GM19397 (cell line): ENCODE data around the gene TANC1.
"Not testable (repeated sequence)": the region's sequence is repeated elsewhere in the genome, so short reads cannot be mapped to it uniquely, and the experiment has no call there.

Experiments
- ATAC-seq: cut with Tn5 transposase; IDR thresholded peaks from one replicate; pipeline ENCODE4 v1.9.1; 2021; ENCODE audit warnings: mild to moderate bottlenecking, moderate library complexity; ENCODE audit not compliant: unreplicated experiment

The TANC1 gene

DNA sequence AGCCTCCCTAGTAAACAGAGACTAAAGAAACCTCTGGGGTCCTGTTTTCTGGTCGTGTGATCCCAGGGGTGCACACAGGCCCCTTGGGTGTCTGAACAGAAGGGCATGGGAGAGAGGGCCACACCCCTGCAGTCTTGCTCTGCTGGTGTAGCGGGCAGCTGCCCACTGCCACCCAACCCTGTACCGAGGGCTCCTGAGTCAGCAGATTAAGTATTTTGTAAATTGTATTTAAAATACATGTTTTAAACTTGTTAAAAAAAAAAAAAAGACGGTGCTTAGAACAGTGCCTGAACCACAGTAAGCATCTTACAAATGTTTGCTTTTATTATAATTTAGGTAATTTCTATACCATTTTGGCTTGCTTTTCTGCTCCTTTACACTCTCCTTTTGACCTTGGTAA, 113.7 kb downstream of the TANC1 start:
- no peak for ATAC-seq

DNA sequence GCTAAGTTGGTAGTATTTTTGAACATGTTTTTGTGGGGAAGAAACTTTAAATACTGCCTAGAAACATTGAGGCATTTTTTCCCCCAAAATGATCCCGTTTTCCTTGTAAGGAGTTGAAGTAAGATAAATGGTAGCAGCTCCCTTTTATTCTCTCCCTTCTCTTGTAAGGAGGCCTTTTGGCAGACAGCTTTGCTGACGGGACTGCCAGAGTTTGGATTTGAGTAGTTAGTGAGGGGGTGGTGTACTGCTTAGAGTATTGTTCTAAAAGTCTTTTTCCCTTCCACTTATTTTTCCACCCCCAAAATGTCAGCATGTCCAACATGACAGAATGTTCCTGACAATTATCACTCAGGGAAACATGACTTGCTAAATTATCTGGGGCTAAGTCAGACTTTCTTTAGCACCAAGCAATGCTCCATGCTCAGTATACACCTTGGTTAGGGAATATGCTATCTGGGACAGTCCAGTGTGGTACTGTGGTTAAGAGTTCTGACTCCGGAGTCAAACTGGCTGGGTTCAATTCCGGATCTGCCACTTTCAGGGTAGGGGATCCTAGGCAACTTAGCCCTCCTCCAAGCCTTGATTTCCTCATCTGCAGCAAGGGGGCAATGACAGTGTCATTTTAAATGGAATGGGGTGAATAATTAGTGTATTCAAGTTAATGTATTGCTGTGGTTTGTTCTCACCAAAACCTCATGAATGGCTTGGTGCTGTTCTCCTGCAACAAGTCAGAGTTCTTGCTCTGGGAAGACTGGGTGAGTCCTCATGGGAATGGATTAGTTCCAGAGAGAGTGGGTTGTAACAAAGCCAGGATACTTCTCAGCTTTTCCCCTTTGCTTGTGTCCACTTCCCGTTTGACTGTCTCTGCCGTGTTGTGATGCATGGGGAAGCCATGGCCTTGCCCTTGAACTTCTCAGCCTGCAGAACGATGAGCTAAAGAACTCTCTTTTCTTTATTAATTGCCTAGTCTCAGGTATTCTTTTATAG, 116.2 kb downstream of the TANC1 start:
- no peak for ATAC-seq

- ATAC-seq: no peak
Measured at GRCh38 chr2:159086342-159086741, 117.9 kb downstream of the TANC1 start.

DNA sequence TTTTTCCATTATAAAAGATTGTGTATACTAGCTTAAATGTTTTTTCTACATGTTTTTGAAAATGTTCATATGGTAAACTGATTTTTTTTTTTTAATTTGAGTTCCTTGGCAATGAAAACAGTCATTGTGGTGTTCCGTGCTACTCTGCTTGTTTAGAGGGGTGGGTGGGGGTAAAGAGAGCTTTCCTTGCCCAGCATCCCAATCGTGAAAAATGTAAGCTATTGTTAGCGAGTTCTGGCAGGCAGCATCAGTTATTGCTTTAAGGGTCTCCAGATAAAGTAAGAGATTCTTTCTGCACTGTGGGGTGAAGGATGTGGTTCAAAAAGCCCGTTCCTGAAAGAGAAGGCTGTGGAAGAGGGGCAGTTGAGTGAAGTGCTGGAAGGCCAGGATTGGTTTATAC, 118.4 kb downstream of the TANC1 start:
- ATAC-seq: no peak

- ATAC-seq: no peak
Measured at GRCh38 chr2:159088906-159089305, 120.5 kb downstream of the TANC1 start.

GRCh38 chr2:159089543-159089942, 121.1 kb downstream of the TANC1 start:
- ATAC-seq: no peak

DNA sequence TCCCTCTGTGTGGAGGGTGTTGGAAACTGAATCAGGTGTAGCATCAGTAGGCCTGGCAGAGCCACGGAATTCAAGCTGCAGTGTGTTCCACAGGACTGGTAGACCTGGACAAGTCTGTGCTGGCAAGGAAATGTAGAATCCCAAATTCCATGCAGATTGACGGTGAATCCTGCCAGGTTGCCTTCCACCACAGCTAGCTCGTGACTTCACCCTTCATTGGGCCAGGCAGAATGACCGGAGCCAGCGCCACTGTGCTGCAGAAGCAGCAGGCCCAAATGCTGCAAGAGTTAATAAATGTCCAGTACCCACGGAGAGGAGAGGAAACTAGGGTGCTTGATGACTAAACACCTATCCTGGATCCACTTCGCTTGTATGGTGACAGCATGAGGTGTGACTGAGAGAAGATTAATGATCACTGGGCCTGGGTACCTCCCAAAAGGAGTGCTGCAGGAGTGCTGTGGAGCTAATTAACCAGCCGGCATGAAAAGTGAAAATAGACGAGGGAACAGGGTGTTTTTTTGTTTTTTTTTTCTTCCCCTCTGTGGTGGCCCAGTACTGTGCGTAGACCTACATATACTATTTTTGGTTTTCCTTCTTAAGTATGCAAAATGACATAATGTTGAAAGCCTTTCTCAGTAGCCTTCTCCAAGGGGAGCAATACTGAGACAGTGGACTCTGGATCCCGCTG, 122.2 kb downstream of the TANC1 start:
- ATAC-seq: peak; percentile 54

GRCh38 chr2:159091381-159091780, 122.9 kb downstream of the TANC1 start:
- no peak for ATAC-seq

DNA sequence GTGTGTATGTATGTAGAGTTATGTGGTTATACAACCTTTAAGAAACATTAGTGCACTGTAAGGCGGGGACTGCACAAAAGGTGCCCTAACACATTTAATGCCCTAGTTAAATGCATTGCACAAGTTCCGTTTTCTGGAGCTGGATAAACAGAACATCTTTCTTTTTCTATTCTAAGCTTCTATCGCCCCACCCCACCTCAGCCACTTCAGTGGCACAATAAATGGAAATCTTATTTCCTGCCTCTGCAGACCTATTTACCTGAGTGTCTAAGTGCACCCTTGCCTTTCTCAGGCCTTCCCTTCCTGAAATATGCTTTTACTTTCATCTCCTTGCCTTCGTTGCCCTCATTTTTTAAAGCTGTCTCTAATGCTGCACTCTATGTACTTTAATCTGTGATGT, 123.5 kb downstream of the TANC1 start:
- ATAC-seq: peak; percentile 69

GRCh38 chr2:159093497-159093896, 125.1 kb downstream of the TANC1 start:
- no peak for ATAC-seq

GRCh38 chr2:159094173-159094737, 125.8 kb downstream of the TANC1 start:
- ATAC-seq: no peak

- no peak for ATAC-seq
Measured at GRCh38 chr2:159095813-159096212, 127.4 kb downstream of the TANC1 start.

DNA sequence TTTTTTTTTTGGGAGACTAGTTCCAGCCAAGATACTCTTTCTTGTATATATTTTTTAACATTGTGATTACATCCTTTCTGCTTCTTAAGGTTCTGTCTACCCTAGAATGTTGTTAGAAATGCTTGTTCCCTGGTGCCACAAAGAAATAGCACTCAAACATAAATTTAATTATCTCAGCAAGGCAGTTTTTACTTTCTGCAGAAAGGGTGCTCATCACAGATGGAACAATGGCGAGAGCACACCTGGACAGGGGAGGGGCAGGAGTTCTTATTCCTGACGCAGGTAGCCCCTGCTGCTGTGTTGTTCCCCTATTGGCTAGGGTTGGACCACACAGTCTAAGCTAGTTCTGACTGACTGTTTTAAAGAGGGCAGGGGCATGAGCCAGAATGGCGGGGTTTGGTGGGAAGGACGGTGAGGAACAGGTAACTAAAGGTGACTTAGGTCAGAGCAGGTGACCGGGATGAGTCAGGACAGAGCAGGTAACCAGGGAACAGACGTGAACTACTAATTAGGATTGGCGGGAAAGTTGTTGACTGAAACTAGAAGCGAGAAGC, 127.9 kb downstream of the TANC1 start:
- not testable (repeated sequence) for ATAC-seq

- ATAC-seq: no peak
Measured at GRCh38 chr2:159096901-159097300, 128.5 kb downstream of the TANC1 start.

- no peak for ATAC-seq
Measured at GRCh38 chr2:159098361-159098760, 129.9 kb downstream of the TANC1 start.

- no peak for ATAC-seq
Measured at GRCh38 chr2:159098921-159099411, 130.5 kb downstream of the TANC1 start.

DNA sequence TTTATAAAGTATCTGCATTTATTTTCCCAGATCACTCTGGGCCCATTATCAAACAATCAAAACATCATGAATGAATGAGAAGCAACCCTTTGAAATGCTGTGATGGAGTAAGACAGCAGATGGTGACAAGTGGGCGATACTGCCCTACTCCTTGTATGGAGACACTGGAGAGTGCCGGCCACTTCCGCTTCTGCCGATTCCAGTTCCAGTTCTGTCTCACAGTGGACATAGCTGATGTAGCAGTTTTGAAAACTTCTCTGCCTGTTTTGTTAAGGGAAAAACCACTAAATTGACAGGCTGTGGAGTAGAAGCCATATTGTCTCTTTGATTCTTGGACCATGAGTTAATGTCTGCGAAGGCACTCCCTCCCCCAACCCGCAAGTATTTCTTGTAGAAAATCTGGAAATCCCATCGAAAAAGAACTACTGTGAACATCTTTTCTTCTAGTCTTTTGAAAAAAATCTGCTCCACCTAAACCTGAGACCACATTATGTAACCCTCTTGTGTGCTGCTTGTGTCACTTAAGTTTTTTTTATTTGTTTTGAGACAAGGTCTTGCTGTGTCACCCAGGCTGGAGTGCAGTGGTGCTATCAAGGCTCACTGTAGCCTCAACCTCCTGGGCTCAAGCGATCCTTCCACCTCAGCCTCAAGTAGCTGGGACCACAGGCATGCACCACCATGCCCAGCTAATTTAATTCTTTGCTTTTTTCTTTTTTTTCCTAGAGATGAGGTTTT, 133.5 kb downstream of the TANC1 start:
- ATAC-seq: no peak

DNA sequence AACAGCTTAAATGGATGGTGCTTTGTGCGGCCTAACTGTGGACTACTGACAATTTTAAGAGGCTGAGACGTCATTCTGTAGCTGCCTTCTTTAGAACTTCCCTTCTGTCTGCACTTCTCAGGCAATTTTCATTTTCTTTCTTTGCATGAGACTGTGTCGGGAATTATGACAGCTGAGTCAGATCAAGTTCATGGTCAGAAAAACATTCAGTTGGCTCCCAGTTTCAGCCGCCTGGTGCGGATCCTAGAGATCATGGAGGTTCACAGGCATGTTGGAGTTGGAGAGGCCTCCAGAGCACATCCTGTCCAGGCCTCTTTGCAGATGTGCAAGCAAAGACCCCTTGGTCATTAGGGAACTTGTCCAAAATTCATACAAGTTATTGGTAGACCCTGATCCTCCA, 135.0 kb downstream of the TANC1 start:
- no peak for ATAC-seq

GRCh38 chr2:159106109-159106508, 137.7 kb downstream of the TANC1 start:
- no peak for ATAC-seq

DNA sequence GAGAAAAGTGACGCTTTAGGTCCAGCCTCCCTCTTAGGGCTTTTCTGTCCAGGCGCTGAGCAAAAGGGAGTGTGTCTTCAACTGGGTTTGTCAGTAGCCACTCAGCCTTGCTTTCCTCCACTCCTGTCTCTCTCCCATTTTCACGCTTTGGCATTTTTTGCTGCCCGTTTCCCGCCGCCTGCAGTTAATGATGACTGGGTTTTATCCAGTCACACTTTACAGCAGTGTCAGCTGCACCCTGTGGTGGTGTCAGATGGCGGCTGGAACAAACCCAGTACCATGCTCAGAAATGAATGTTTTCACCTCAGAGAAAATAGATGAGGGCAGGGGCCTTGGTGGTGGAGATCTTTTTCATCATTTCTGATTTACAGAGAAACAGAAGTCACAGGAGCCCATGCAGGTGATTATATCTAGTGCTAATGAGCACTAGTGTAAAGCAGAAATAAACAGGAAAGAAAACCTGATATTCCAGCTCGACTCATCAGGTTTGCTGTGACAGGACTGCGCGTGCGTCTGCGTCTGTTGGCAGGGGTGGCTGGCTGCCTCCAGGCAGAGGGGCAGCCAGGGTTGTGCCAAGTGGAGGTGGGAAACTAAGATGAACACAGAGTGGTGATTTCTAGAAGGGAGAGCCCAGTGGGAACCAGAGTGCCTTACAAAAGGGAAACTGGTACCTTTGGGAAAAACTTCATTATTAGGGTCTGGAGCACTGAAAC, 139.9 kb downstream of the TANC1 start:
- no peak for ATAC-seq
